Activated B cell treated with CpG ODN at 0.5 μM for 24 hours (primary cell): ENCODE data around the gene PSMB9. TPM values are rescaled to one million over a fixed set of nuclear protein-coding genes. Genes with fewer than 3 reads are reported as not detected.

Experiments
- ATAC-seq: fragments of 200-7000 bp; cut with Tn5 transposase; one replicate; pipeline ENCODE4 v1.10.0; 2021; ENCODE audit warnings: low read depth, mild to moderate bottlenecking, moderate library complexity
- CTCF ChIA-PET: fragments of 350-600 bp; sonication (Branson Sonifier 250); formaldehyde crosslinking; loops from one replicate; lab custom pipeline; 2021; ENCODE audit warnings: antibody characterized with exemption; lab: Charles Lee
- POLR2A ChIA-PET: fragments of 350-600 bp; sonication (Branson Sonifier 250); formaldehyde crosslinking; loops from one replicate; lab custom pipeline; 2021; ENCODE audit warnings: antibody characterized with exemption; lab: Charles Lee
- DNase-seq: peaks from one replicate; pipeline ENCODE4 v3.0.0; 2022
- H3K27ac Mint-ChIP-seq: one replicate; pipeline ENCODE4 v1.8.0; 2020; ENCODE audit warnings: mixed read lengths
- H3K27me3 Mint-ChIP-seq: one replicate; pipeline ENCODE4 v1.8.0; 2021; ENCODE audit warnings: mixed read lengths
- H3K36me3 Mint-ChIP-seq: one replicate; pipeline ENCODE4 v1.8.0; 2021; ENCODE audit warnings: low read depth, mixed read lengths
- H3K4me1 Mint-ChIP-seq: one replicate; pipeline ENCODE4 v1.8.0; 2021; ENCODE audit warnings: mixed read lengths
- H3K4me3 Mint-ChIP-seq: one replicate; pipeline ENCODE4 v1.8.0; 2020; ENCODE audit warnings: mild to moderate bottlenecking, mixed read lengths
- H3K9me3 Mint-ChIP-seq: one replicate; pipeline ENCODE4 v1.8.0; 2020; ENCODE audit warnings: mixed read lengths
- intact Hi-C: fragments of 100-400 bp; cut with micrococcal nuclease; formaldehyde crosslinking; loops from one replicate; pipeline ENCODE4 v1.15.1; 2024
- total RNA-seq: library from RNA; stranded (reverse); gene quantifications from 2 replicates; pipeline ENCODE4 v1.2.3, GENCODE V29; 2022
- TF ChIP-seq, protein P1 (sequence below): fragments of 200-600 bp; IDR thresholded peaks from one replicate; pipeline ENCODE4 v1.8.0; 2022; ENCODE audit warnings: antibody characterized with exemption, mild to moderate bottlenecking

Gene PSMB9
- total RNA-seq, 1 donor from 2014 or later = 198 TPM

GRCh38 chr6:32851025-32851424, 3.0 kb upstream of the PSMB9 start:
- no peak for ATAC-seq
- POLR2A ChIA-PET = interaction anchor here (0.9 to 3.2 kb wide), 5 partner anchors 9 to 411 kb away, joined by 3 to 27 read pairs (median 14); partner anchors contain the start of genes HLA-DRA and TAP2
- H3K9me3 Mint-ChIP-seq = no peaks in the 10 kb centered on the region
- TF ChIP-seq, protein P1, sequence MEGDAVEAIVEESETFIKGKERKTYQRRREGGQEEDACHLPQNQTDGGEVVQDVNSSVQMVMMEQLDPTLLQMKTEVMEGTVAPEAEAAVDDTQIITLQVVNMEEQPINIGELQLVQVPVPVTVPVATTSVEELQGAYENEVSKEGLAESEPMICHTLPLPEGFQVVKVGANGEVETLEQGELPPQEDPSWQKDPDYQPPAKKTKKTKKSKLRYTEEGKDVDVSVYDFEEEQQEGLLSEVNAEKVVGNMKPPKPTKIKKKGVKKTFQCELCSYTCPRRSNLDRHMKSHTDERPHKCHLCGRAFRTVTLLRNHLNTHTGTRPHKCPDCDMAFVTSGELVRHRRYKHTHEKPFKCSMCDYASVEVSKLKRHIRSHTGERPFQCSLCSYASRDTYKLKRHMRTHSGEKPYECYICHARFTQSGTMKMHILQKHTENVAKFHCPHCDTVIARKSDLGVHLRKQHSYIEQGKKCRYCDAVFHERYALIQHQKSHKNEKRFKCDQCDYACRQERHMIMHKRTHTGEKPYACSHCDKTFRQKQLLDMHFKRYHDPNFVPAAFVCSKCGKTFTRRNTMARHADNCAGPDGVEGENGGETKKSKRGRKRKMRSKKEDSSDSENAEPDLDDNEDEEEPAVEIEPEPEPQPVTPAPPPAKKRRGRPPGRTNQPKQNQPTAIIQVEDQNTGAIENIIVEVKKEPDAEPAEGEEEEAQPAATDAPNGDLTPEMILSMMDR = no peak
- no peaks in the 10 kb centered on the region for H3K27me3 Mint-ChIP-seq
- CTCF ChIA-PET = interaction anchor here (1.5 to 1.9 kb wide), 2 partner anchors 12 to 134 kb away, joined by 5 to 10 read pairs; partner anchors contain the start of gene TAP2
- peak overlapping the region; percentile 99 for H3K4me3 Mint-ChIP-seq
- peaks cover 83% of the 10 kb centered on the region for H3K4me1 Mint-ChIP-seq
- no peak for DNase-seq
- H3K27ac Mint-ChIP-seq = peak overlapping the region; percentile 38
- H3K36me3 Mint-ChIP-seq = peaks cover 95% of the 10 kb centered on the region
- intact Hi-C loops = no loop called here

GRCh38 chr6:32852018-32852843, 1.8 kb upstream of the PSMB9 start:
- peaks cover 78% of the 10 kb centered on the region for H3K4me1 Mint-ChIP-seq
- no peak for ATAC-seq
- peaks cover 93% of the 10 kb centered on the region for H3K36me3 Mint-ChIP-seq
- TF ChIP-seq, protein P1 = no peak
- CTCF ChIA-PET = interaction anchor here (1.2 to 5.6 kb wide), 8 partner anchors 11 to 419 kb away, joined by 3 to 218 read pairs (median 6); partner anchors contain the start of genes HLA-DMA, HLA-DOB, PSMB8 and TAP2
- H3K4me3 Mint-ChIP-seq = peak overlapping the region; percentile 99
- POLR2A ChIA-PET = interaction anchor here (0.5 to 12.3 kb wide), 25 partner anchors 10 to 660 kb away, joined by 3 to 904 read pairs (median 12); partner anchors contain the start of genes BRD2, GPSM3, HLA-DMA and HLA-DMB
- no peaks in the 10 kb centered on the region for H3K9me3 Mint-ChIP-seq
- no peak for DNase-seq
- no peaks in the 10 kb centered on the region for H3K27me3 Mint-ChIP-seq
- intact Hi-C loops = no loop called here
- H3K27ac Mint-ChIP-seq = peak overlapping the region; percentile 92

GRCh38 chr6:32852844-32853540, 1.0 kb upstream of the PSMB9 start:
- intact Hi-C loops = loop anchor here (1.0 kb wide), 1 partner anchor 9 kb away; the partner anchor contains the start of gene PSMB8
- TF ChIP-seq, protein P1 = no peak
- ATAC-seq (peak; percentile 47), DNase-seq (no peak)
- peaks cover 78% of the 10 kb centered on the region for H3K4me1 Mint-ChIP-seq
- H3K4me3 Mint-ChIP-seq = peak overlapping the region; percentile 99
- no peaks in the 10 kb centered on the region for H3K27me3 Mint-ChIP-seq
- ChIA-PET POLR2A (interaction anchor here (0.7 to 12.3 kb wide), 47 partner anchors 11 to 881 kb away, joined by 3 to 904 read pairs (median 5); partner anchors contain the start of genes ATF6B, BRD2, DXO and GPSM3), CTCF (interaction anchor here (0.6 to 5.6 kb wide), 16 partner anchors 12 to 660 kb away, joined by 3 to 218 read pairs (median 4); partner anchors contain the start of genes GPSM3, HLA-DMA, HLA-DOB and PSMB8)
- H3K36me3 Mint-ChIP-seq = peaks cover 93% of the 10 kb centered on the region
- peak overlapping the region; percentile 92 for H3K27ac Mint-ChIP-seq
- H3K9me3 Mint-ChIP-seq = no peaks in the 10 kb centered on the region

- H3K4me1 Mint-ChIP-seq = peaks cover 79% of the 10 kb centered on the region
Measured at GRCh38 chr6:32854376-32855178, 585 bp downstream of the PSMB9 start.

More at GRCh38 chr6:32854376-32855178, 585 bp downstream of the PSMB9 start:
- DNase-seq (no peak), ATAC-seq (peak; percentile 12)
- POLR2A ChIA-PET = interaction anchor here (0.6 to 12.3 kb wide), 24 partner anchors 10 to 662 kb away, joined by 3 to 904 read pairs (median 9); partner anchors contain the start of genes BRD2, GPSM3, HLA-DMA and HLA-DMB
- CTCF ChIA-PET = interaction anchor here (0.7 to 5.6 kb wide), 13 partner anchors 13 to 662 kb away, joined by 3 to 218 read pairs (median 5); partner anchors contain the start of genes GPSM3, PSMB8 and TAP2
- H3K27me3 Mint-ChIP-seq = no peaks in the 10 kb centered on the region
- peaks cover 94% of the 10 kb centered on the region for H3K36me3 Mint-ChIP-seq
- H3K27ac Mint-ChIP-seq = peak overlapping the region; percentile 98
- intact Hi-C loops = loop anchor here (1.0 kb wide), 3 partner anchors 13 to 38 kb away; partner anchors contain the start of gene TAP2
- no peaks in the 10 kb centered on the region for H3K9me3 Mint-ChIP-seq
- H3K4me3 Mint-ChIP-seq = peak overlapping the region; percentile 99
- TF ChIP-seq, protein P1 = no peak
